Activated CD8-positive, alpha-beta memory T cell treated with anti-CD3 and anti-CD28 coated beads for 48 hours (primary cell): Measurements from ENCODE around the gene TREX2.
"Not testable (repeated sequence)": the region's sequence is repeated elsewhere in the genome, so short reads cannot be mapped to it uniquely, and the experiment has no call there.

Source experiments
- DNase-seq, 3 experiments: peaks; one replicate each; pipeline ENCODE4 v3.0.0-alpha.2; 2020; ENCODE audit warnings: low read depth in 2 of 3, low spot score in 2 of 3

The TREX2 gene

DNA sequence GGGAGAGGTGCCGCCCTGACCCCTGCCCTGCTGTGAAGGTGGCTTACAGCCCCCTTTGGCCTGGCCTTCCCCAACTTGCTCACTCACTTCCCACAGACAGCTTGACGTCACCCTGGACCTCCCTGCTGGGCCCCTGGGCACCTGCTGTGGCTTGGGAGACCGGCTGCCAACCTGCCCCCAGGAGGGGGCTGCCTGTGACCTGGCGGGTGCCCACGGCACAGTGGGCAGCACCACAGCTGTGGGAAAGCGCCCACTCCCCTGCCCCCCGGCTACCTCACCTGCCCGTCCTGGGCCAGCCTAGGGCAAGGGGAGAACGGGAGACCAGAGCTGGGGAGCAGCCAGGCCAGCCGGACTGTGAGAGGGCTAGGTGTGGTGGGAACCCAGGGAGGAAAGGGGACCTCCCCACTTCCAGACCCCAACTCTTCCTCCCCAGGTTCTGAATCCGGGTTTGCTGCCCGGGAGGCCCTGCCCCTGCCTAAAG lies 36.9 kb downstream of the TREX2 start:
- no peak for DNase-seq

DNA sequence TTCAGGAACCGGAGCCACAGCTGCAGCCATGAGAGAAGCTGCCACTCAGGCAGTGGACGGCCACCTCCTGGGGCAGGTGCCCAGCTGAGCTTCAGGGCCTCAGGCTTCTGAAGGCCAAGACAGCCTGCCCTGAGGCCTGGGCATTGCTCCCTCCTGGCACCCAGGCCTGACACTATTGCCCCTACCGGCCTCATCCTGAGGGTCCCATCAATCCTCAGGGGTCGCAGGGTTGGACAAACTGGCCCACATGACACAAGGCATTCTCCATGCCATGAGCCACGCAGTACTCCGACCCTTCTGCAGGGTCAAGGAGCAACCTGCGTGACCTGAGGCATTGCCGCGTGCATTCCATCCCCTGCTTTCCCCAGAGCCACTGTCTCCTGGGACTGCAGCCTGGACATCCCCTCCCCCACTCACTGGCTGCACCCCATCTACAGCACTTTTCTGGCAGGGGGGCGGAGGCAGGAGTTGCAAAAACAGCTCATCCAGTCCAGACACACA lies 37.6 kb downstream of the TREX2 start:
- no peak for DNase-seq

DNA sequence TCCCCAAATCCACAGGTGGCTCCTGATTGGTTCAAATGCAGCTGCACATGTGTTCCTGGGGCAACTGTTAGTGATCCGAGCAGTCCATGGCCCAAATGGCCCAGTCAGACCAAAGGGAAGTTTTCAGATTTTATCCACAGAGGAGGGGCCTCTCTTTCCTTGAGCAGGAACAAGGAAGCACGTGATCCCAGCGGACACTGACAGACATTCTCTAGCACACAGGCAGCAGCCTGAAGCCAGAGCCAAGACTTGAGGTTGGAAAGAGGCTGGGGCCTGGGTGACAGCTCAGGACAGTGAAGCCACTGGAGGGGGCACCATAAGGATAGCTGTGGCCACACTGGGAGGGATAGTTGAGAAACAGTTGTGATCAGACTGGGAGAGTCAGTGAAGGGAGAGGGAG lies 38.1 kb downstream of the TREX2 start:
- no peak for DNase-seq

DNA sequence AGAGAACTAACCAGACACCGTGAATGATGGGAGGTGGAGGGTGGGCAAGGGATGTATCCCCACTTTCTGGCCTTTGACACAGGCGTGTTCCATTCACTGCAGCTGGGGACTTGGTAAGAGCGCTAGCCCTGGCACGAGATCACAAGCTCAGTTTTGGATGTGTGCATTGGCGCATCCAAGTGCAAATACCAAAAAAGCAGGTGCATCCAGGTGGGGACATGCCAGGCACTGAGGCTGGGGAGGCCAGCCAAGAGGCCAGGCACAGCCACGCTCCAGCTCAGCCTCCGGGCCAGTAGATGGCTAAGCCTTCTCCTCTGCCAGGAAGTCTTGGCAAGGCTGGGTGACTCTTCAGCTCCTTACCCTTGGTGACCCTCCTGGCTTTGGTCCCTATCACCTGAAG lies 39.0 kb downstream of the TREX2 start:
- no peak for DNase-seq

DNA sequence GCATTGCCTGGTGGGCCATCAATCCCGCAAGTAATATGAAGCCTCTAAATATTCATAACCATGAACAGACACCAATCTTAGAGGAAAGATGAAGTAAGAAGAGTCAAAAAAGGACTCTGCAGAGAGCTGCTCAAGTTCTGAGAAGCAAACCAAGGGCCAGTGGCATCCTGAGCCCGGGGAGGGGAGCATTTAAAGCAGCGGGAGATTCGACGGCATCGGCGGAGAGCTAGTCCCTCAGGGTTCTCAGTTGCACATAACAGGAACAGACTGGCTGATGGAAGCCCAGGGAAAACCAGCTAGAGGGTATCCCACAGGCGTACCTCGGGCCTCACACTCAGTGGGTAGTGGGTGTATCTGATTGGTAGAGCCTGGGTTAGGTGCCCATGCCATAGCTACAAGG lies 39.8 kb downstream of the TREX2 start:
- DNase-seq = no peak

DNA sequence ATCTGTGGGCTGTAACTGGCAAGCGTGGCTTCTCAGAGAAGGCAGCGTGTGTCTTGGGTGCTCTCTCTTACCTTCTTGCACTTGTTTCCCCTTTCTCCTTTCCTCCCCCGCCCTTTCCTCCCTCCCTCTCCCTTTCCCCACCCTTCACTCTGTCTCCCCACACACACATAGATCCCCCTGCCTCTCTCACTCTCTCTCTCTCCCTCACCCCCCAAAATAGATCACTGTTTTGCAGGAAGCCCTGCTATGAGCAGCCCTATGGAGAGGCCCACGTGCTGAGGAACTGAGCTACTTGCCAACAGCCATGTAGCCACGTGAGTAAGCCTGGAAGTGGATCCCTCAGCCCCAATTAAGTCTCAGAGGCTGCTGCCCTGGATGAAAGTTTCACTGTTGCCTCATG lies 40.4 kb downstream of the TREX2 start:
- DNase-seq = no peak

DNA sequence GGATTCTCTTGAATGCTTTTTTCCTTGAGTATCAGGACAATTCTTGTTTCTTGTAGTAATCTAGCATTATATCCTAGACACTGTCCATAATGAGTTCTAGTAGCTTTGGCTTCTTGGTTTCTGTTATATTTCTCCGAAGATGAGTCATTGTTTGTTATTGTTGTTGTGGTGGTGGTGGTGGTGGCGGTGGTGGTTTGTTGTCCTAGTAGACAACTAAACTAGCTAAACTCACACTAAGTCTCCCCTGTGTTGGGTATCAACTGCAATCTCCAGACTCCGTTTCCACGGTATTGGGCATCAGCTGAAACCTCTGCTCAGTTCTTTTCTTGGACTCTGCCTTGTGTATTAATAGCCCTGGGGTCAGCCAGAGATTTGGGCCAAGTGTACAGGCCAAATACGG lies 41.5 kb downstream of the TREX2 start:
- not testable (repeated sequence) for DNase-seq

DNA sequence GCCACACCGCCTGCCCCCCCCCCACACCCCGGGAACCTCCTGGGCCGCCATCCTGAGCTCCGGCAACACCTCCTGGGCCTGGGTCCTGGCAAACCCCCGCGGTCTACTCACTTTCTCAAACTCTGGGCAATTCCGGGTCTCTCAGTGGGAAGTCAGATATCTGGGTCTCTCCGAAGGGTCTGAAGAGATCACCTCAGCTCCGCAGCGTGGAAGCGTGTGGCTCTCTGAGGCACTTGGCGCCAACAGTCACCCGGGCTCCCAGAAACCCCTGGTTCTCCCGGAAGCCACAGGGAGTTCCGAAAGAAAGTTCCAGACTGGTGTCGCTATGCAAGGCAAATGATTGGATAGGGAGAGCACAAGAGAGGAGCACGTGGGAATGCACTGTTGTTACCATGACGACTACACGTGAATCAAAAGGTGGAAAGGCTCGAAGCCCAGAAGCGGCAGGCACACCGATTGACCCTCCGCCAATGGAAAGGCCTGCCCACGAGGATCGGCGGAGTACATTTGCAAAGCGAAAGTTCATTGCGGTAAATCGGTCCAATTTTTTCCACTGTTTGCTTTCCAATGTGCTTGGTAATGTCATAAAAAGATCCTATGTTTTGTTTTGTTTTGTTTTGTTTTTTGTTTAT lies 44.6 kb downstream of the TREX2 start, which contains the start of gene PNMA6E:
Gene PNMA6E, minus strand, starts transcription at position 218 of the 632 bp plus-strand sequence. CDS start 2,501 bp downstream, outside the sequence.
- no peak for DNase-seq

DNA sequence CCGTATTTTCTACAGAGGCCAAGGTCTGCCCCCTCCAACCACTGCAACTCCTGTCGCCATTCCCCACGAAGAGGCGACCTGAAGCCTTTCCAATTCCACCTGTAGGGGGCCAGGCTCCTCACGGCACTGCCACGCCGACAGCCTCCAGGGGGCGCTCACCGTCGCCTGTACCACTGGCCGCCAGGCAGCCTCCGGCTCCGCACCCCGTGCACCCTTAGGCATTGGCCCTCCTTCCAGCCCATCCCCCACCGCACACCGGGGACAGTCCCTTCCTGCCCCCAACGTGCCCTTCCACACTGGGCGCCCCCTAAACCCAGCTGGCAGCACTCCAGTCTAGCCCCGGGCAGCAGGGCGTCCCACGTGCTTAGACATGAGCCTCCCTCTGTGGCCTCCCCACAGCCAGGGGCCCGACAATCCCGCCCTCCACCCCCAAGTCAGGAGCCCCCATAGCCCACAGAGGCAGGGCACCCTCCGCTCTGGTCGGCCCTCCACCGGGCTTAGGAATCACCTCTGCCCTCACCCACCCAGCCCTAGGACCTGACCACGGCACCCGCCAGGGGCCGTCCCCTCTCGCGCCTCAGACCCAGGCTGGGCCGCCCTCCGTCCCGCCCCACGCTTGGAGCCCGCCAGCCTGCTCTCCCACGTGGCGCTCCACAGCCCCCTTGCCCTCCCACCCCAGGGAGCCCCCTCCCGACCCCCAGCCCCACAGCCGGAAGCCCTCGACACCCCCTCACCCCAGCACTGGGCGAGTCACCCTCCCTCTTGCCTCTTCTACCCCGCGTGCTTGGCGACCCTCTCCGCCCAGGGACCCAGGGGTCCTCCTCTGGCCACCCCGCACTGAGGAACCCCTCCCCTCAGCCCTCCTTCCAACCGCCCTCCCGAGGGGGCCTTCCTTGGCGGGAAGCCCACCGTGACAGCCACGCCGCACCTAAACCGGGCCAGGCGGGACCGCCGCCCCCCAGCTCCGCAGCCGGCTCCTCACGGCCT lies 45.4 kb downstream of the TREX2 start:
- peak; percentile 23 to 41 (median 29) for DNase-seq

DNA sequence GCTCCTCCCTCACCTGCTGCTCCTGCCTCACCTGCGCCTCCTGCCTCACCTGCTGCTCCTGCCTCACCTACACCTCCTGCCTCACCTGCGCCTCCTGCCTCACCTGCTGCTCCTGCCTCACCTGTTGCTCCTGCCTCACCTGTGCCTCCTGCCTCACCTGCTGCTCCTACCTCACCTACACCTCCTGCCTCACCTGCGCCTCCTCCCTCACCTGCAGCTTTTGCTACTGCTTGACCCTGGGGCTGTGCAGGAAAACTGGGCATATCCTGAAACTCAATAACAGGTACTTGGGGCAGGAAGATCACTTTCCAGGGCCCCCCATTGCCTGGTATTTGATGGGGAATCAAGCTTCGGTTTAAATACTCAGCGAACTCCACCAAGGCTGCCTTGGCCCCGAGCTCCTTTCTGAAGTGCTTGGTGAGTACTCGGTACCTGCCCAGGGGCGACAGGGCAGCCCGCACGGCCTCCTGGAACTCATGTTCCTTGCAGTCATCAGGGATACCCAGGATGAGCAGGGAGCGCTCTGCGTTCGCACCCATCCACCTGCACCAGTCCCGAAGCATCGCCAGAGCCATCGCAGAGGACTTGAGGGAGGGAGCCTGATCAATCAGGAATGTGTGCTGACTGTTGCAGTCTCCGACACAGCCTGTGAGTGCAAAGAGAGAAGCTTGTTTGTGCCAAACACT lies 47.4 kb downstream of the TREX2 start:
- DNase-seq = no peak

DNA sequence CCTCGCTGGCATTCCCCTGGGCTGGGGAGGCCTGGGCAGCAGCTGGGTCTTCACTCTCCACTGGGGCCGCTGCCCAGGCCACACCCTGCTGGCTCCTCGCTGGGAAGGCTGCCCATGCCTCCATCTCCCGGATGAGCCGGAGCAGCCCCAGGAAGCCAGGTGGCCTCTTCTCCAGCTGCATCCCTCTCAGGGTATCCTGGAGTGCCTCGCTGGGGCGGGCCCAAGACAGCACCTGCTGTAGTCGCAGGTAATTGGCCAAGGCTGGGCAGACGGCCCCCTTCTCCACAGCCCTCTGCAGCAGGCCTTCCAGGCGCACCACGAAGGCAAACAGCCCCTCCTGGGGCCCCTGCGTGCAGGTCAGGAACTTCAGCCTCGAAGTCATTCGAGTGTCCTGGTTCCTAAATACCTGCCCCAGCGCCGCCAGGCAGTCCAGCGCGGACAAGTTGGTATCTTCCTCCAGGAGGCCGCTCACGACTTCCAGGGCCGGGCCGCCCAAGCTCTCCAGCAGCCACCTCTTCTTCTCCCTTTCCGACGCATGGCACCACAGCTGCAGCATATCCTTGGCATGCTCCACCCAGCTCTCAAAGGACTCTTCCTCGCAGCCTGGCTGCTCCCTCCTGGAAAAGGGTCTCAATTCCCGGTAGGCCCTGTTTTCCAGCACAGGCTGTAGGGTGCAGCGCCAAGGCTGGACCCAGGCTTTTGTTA lies 48.4 kb downstream of the TREX2 start:
- DNase-seq = no peak

DNA sequence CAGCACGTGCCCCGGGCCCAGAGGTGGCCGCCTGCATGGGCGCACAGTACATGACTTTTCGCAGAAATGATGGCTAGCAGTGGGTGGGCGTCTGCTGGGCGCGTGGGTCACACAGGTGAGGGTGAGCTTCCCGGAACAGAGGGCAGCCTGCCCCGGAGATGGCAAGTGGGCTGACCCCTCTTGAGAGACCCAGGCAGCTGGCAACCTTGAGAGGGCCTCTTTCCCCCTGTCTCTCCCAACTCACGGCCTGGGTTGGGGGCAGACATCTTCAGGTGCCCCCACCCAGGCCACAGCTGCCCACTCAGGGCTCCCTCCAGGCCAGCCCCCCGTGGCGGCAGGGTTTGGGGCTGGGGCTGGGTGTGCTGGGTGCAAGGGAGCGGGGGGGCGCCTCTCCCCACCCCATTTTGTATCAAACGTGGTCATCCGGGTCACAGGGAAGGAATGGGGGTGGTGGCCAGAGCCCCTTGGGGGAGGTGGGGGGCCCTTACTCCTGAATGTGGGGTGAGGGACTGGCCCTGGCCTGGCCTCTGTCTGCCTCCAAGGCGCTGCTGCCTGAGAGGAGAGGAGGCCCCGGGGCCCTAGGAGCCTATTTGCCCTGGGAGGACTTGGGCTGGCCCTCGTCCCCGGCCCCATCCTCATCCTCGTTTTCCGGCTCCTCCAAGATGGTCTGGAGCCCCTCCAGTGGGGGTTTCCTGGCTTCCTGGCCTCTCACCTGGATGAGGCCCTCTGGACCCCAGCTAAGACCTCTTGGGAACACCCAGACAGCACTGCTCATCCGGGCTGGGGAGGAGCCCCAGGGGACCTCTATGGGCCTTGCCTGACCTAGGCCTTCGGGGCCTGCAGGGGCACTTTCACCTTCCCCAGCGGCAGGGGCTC lies 49.3 kb downstream of the TREX2 start:
- no peak for DNase-seq

DNA sequence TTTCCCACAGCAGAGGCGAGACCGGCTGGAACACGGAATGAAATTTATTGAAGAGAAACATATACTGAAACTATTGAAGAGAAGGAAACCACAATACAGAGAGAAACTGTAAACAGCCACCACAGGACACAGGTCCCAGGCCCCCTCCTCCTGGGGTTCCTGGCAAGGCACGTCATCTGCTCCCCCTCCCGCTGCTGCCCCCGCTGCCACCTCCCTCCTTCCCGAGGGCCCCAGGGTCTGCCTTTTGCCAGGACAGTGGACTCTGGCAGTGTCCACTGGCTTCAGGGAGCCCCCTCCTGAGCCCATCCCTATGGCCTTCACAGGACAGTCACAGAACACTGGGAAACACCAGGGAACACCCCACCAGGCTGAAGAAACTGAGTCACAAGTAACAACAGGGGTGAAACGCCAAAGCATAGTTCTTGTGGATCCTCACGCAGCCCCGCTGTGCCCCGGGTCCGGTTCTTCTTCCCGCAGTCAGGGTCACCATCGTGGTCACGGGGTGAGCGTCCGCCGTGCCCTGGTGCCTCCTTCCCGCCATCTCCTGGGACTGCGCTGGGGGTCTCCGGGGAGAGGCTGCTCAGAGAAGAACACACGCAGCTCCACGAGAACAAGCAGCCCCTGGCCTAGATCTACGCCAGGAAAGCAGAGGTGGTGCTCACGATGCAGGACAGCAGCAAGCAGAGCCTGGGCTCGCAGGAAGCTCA lies 50.1 kb downstream of the TREX2 start:
- no peak for DNase-seq

DNA sequence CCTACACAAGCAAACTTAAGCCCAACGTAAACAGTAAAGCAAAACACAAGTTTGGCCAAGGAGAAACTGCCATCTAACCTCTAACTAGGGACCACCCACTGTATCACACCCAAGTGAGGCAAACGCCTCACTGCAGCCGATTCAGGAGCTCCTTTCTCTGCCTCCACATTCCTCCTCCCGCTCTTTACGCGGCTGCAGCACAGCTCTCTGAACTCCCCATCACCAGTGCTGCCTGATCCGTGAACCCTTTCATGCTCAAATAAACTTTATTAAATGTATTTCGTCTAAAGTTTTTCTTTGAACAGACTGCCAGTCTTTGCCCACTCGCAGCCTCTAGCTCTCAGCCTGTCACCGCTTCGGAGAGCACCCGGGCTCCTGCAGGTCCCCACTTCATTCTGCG lies 51.2 kb downstream of the TREX2 start:
- DNase-seq = no peak
